ENCODE results near the gene UVRAG.

UVRAG gene

DNA sequence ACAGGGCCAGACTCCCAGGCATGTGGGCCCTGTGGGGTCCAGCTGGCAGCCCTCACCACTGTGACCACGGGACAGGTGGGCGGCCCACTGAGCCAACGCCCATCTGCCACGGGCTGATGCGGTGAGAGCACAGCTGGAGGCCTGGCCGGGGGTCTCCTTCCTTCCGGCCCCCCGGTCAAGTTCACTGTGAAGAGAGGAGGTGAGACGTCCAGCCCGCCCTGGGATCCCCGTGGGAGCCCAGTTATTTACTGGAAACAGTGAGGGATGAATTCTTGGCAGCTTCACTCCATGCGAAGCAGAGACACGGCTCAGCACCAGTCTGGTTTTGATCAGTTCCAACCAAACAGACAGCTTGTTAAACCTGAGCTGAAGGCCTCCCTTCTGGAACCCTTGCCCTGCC is 352.6 kb downstream of the UVRAG start:
- no peak for DNase-seq (ENCODE audit: low read depth)

DNA sequence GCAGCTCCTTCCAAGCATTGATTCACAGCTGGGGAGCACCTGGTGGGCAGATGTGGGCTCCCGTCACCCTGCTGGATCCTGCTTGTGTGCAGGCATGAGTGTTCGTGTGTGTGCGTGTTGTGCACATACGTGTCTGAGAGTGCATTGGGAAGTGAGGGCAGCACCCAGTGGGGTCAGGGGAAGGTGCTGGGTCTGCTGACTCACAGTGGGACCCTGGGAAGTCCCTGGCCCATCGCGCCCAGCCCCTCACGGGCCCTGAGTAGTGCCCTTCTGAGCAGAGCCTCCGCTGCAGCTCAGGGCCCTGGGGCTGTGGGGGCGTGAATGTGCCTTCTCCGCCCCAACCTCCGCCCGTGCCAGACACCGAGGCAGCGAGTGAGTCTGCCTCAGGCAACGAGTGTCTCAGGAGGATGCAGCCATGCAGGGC is 354.5 kb downstream of the UVRAG start:
- no peak for DNase-seq (ENCODE audit: low read depth)

DNA sequence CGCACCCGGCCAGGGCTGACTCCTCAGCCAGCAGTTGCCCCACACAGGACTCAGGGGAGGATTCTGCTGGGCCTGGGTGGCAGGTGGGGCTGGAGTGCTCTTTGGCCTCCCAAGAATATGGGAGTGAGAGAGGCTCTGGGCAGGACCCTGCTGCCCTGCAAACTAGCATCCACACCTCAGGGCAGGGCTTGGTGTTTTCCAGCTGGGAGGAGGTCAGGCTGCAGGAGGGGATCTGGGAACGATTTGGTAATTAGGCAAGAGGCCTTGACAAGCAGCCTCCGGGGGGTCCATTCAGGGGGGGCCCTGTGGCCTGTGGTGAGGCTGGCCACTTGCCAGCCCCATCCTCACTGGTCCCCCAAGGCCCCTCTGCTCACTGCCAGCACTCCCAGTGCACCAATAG is 355.5 kb downstream of the UVRAG start:
- no peak for DNase-seq (ENCODE audit: low read depth)

DNA sequence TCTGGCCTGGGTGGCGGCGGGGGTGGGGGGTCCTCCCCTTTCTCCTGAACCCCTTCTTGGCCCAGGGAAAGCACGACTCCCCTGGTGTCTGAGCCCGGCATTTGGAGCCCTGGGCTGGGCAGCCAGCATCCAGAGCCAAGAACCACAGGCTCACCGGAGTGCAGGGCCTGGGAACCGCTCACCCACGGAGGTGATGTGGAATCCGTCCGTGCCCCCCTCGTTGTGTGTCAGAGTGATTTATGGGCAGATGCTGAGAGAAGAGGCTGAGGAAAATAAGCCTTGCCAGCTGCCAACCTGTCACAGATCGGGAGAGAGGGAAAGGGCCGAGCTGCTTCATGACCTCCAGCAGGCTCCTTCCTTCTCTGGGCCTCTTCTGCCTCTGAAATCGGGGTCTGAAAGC is 357.6 kb downstream of the UVRAG start:
- DNase-seq (ENCODE audit: low read depth) = no peak

DNA sequence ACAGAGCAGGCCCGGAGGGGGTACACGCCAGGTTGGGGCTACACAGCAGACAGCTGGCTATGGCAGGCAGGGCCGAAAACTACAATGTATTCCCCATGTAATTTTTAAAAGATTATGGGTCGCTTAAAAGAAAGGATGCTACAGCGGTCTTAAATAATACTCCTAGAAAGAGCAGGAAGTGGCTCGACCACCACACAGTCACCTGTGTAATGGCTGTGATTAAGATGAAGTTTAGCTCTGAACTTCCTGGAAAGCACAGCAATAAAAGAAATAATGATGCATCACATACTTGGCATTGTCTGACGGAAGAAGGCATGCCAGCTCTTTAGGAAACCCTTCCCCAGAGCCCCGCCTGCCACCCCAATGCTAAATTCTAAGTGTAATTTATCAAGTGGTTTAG is 358.7 kb downstream of the UVRAG start:
- no peak for DNase-seq (ENCODE audit: low read depth)

DNA sequence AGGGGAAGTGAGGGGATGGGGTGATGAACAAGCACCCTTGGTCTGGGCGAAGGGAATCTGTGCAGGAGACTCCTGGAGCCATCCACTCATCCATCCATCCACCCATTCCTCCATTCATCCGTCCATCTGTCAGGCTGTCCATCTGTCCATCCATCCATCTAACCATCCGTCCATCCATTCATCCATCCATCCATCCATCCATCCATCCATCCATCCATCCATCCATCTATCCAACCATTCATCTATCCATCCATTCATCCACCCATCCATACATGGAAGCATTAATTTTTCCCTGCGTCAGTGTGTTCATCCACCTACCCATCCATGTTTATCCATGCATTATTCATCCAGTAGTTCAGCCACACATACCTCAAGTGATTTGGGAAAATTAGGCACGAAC is 359.3 kb downstream of the UVRAG start:
- no peak for DNase-seq (ENCODE audit: low read depth)

DNA sequence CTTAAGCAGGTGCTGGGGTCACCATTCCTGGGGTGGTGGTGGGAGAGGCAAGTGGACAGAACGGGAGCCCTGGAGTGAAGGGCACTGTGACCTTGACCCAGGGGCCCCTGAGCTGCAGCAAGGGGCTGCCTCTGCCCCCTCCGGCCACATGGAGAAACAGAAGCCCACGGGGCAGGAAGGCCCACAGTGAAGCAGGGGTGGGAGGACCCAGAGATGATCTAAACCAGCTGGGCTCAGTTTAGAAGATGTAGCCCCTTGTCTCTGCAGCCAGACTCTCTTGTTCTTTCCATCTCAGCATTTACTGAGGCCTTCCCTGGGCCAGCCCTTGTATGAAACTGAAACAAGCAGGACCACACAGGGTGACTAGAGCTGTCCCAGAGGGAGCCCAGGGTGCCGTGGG is 360.8 kb downstream of the UVRAG start:
- DNase-seq (ENCODE audit: low read depth) = no peak

DNA sequence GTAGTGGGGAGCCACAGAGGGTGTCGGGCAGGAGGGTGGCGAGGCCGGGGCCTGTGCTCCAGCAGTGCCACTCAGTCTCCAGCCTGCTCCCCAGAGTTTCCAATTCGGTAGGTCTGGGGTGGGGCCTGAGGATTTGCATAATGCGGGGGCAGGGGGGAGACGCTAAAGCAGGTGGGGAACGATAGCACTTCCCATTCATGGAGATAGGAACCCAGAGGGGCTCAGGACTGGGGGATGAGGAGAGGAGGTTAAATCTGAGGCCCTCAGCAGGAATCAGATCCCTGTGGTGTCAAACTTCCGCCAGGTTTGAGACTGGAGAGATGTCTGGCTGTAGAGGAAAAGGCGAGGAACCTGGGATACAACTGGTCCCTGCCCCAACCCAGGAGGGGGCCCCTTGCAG is 361.5 kb downstream of the UVRAG start:
- DNase-seq (ENCODE audit: low read depth) = no peak

DNA sequence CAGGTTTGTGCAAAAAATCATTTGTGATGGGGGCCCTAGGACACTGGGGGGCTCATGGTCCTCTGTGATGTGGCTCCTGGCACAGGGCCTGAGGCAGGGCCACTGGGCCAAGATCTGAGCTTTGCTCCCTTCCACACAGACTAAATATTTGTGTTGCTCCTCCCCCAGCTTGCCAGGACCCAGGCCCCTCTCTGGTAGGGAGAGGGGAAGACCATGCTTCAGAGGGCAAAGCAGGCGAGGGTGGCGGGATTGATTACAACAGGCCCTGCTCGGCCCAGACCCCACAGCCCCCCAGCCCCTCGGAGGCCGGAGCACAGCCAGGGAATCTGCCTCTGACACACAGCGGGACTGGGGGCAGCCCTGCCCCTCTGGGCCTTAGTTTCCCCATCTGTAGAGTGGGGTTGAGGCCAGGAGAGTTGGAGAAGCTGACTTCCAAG is 362.3 kb downstream of the UVRAG start:
- no peak for DNase-seq (ENCODE audit: low read depth)

DNA sequence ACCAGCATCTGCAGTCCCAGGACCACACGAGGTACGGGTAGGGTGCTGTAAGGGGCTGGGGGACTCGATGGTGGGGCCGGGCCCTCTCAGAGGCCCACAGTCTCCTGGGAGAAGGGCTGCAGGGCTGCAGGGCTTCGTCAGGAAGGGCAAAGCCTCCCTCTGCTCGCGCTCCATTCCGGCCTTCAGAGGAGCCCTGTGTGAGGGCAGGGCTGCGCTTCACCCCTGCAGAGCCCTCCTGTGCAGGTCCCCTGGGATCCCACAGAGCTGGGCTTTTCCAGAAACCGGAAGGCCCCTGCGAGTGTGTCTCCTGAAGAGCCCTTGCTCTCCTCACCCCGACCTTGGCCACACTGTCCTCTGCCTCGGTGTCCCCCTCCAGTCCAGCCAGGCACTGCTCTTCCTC is 364.1 kb downstream of the UVRAG start:
- no peak for DNase-seq (ENCODE audit: low read depth)

DNA sequence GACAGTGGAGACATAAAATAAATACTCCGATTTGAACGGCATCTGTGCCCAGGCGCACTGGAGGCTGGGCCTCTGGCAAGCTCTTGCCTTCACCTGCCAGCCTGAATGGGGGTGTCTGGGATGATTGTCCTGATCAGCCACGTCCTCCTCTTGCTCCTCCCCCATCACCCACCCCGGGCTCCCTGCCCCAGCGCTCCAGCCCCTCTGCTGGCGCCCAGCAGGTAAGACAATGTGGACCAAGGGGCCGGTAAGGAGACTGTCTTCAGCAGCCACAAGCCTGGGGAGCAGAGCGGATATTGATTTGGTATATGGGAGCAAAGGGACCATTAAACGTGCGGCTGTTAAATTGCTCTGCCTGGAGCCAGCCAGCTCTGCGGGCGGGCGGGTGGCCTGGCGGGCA is 366.4 kb downstream of the UVRAG start:
- DNase-seq (ENCODE audit: low read depth) = no peak

DNA sequence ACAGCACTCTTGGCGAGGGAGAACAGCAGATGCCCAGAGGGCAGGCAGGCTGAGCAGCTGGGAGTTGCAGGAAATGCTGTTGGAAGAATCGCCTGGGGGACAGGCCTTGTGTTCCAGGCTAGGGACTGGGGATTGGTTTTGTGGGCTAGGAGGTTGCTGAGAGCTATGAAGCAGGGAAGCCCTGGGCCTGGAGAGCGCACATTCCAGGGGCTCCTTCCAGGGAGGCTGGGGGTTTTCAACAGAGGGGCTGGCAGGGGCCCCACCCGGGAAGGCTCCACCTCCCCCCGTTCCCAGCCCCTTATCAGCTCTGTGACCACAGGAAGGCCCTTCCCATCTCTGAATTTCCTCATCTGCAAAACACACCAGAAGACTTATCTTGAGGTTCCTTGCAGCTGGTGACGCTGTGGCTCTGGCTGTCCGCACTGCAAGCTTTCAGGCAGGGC is 369.6 kb downstream of the UVRAG start:
- no peak for DNase-seq (ENCODE audit: low read depth)

DNA sequence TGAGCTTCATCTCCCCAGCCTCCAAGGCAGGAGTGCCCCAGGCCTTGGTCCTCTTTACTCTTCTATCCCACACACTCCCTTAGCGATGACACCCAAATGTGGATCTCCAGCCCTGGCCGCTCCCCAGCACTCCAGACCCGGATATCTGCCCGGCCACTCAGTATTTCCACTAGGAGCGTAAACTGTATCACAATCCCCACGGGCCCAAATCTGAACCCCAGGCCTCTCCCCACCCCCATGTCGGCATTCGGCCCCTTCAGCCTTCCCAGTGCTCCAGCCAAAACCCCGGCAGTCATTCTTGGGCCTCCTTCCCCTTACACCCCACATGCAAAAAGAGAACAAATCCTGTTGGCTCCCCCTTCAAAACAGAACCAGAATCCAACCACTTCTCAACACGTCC is 370.5 kb downstream of the UVRAG start:
- no peak for DNase-seq (ENCODE audit: low read depth)

DNA sequence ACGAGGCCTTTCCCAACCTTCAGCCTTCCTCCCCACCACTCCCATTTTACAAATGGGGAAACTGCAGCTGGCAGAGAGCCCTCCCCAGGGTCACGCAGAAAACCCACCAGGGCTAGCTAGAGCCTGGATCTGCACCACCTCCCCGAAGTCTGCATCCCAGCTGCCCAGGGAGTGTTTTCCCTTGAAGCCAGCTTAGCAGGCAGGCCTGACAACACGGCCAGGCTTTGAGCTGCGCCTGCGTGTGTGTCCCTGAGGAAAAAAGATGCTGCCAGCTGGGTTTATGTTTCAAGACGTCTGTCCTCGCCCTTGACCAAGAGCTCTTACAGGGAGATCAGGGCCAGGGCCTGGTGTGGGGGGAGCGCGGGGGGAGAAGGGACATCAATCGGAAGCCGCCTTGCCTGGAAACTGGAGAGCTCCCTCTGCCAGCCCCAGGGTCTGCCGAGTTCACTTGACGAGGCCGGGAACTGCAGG is 371.0 kb downstream of the UVRAG start:
- no peak for DNase-seq (ENCODE audit: low read depth)

DNA sequence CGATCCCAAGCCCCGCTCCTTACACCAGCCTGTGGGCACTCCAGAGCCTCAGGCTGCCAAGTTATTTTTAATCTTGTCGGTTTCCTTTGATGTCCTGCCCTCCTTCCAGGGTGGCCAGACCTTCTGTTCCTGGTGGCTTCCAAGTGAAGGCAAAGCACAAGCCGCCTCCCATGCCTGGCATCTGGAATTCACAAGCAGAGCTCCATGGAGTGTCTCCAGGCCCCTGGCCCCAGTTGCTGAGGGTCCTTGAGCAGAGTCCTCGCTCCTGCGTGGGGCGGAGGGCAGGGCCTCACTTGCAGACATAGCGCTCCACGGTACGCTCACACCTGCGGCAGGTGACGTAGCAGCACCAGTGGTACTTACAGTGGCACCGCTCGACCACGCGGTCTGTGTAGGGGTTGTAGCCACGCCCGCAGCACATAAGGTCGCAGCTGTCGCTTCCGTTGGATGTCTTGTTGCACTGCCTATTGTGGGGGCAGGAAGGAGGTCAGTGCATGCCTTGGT is 371.8 kb downstream of the UVRAG start:
- DNase-seq (ENCODE audit: low read depth) = no peak

DNA sequence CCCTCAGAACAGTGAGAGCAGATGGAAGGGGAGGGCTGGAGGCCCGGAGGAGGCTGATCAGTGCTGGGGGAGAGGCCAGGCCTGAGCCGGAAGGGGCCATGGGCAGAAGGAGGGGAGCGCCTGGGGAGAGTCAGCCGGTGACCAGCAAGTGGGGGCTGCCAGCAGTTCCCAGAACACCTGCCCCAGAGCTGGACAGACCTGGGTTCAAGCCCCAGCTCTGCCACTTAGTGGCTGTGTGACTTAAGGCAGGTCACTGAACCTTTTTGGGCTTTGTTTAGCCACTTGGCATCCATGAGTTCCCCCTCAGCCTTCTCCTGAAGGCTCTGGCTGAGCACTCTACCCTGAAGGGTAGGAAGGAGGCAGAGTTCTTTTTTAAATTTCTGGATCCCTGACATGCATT is 373.9 kb downstream of the UVRAG start:
- no peak for DNase-seq (ENCODE audit: low read depth)

DNA sequence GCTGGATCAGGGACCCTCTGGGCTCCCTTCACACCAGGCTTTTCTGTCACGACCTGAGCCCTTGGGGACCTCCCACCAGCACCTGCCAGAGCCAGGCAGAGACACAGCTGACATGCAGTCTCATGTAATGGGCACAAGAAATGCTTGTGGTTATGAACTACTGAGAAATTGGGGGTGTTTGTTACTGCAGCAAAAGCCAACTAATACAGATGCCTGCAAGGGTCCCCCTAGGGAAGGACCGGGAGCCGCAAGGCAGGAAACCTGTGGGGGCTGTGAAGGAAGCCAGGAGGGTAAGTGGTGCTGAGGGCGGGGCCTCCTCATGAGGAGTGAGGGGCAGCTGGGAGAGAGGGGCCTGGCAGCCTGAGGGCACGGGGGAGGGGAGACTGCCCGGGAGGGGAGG is 374.7 kb downstream of the UVRAG start:
- no peak for DNase-seq (ENCODE audit: low read depth)

DNA sequence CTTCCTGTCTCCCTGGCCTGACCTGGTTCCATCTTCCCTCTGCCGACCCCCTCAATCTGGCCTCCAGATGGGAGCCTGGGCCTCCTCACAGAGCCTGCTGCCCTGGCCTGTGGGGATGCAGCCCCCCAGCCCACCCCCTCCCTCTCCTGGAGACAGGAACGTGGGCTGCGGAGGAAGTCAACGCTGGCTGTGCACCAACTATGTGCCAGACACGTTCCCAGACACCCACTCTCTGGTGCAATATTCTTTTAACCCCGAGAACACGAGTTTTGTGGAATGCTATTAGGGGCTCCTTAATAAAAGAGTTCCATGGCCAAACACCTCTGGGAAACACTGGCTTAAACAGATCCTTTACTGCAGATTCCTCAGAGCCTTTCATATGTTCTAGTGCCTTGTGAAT is 375.4 kb downstream of the UVRAG start:
- no peak for DNase-seq (ENCODE audit: low read depth)

Measured in stromal cell of bone marrow (primary cell).